PFSK-1 (cell line): ENCODE measurements around the gene IPO11.

ENCODE experiments used
- FOXP2 ChIP-seq: optimal IDR thresholded peaks from 2 replicates; pipeline ENCODE3; 2011; ENCODE audit warnings: borderline replicate concordance, control low read depth, inconsistent platforms; ENCODE audit not compliant: insufficient read depth; ENCODE audit errors: extremely low read length, extremely low read depth
- POLR2AphosphoS5 ChIP-seq: IDR thresholded peaks from 2 replicates; pipeline ENCODE4 v1.6.1; 2012; ENCODE audit warnings: low read depth, mild to moderate bottlenecking, control low read depth, low read length, moderate library complexity
- SIN3A ChIP-seq: IDR thresholded peaks from 2 replicates; pipeline ENCODE4 v1.6.1; 2012; ENCODE audit warnings: mild to moderate bottlenecking, low read length, moderate library complexity, borderline replicate concordance; ENCODE audit not compliant: insufficient read depth
- TAF1 ChIP-seq: IDR thresholded peaks from 2 replicates; pipeline ENCODE4 v1.6.1; 2012; ENCODE audit warnings: low read length, control low read depth, borderline replicate concordance; ENCODE audit not compliant: insufficient read depth
- TF ChIP-seq, protein P1 (sequence below), 2 experiments: IDR thresholded peaks; 2 replicates each; pipeline versions ENCODE4 v1.6.1 to v1.8.0; 2011 to 2012; ENCODE audit warnings: low read depth in 2 of 2, low read length in 2 of 2, control low read depth in 1 of 2, inconsistent platforms in 1 of 2, mild to moderate bottlenecking in 1 of 2, moderate library complexity in 1 of 2; ENCODE audit not compliant: insufficient read depth in 1 of 2

The IPO11 gene

DNA sequence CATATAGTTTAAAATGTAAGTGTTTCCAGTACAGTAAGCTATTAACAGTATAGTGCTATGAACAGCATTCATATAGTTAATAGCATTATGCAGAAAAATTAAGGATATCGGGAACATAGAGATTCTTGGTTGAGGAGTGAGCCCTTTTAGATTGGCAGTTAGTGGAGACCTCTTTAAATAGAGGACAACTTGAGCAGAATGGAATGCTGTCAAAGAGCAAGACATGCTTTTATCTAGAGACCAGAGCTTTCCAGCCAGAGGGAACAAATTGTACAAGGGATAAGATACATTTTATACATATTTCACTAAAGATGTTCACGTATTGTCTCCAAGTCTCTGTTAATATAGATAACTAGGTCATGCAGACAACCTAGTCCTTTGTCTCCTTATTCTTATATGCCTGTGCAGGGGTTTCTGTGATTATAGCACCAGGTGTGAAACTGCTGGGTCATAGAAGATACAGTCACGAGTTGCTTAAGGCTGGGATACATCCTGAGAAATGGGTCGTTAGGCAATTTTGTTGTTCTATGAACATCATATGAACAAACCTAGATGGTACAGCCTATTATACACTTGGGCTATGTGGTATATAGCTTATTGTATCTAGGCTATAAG lies 6.0 kb downstream of the IPO11 start:
- TF ChIP-seq, protein P1, sequence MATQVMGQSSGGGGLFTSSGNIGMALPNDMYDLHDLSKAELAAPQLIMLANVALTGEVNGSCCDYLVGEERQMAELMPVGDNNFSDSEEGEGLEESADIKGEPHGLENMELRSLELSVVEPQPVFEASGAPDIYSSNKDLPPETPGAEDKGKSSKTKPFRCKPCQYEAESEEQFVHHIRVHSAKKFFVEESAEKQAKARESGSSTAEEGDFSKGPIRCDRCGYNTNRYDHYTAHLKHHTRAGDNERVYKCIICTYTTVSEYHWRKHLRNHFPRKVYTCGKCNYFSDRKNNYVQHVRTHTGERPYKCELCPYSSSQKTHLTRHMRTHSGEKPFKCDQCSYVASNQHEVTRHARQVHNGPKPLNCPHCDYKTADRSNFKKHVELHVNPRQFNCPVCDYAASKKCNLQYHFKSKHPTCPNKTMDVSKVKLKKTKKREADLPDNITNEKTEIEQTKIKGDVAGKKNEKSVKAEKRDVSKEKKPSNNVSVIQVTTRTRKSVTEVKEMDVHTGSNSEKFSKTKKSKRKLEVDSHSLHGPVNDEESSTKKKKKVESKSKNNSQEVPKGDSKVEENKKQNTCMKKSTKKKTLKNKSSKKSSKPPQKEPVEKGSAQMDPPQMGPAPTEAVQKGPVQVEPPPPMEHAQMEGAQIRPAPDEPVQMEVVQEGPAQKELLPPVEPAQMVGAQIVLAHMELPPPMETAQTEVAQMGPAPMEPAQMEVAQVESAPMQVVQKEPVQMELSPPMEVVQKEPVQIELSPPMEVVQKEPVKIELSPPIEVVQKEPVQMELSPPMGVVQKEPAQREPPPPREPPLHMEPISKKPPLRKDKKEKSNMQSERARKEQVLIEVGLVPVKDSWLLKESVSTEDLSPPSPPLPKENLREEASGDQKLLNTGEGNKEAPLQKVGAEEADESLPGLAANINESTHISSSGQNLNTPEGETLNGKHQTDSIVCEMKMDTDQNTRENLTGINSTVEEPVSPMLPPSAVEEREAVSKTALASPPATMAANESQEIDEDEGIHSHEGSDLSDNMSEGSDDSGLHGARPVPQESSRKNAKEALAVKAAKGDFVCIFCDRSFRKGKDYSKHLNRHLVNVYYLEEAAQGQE (IDR thresholded peaks at IDR 0.05; ENCODE audit: insufficient read depth in 1 of 2, low read depth in 2 of 2, low read length in 2 of 2) = no peak
- no peak for TF ChIP-seq POLR2AphosphoS5
- TF ChIP-seq TAF1 = no peak
- no peak for TF ChIP-seq FOXP2
- TF ChIP-seq SIN3A = no peak

DNA sequence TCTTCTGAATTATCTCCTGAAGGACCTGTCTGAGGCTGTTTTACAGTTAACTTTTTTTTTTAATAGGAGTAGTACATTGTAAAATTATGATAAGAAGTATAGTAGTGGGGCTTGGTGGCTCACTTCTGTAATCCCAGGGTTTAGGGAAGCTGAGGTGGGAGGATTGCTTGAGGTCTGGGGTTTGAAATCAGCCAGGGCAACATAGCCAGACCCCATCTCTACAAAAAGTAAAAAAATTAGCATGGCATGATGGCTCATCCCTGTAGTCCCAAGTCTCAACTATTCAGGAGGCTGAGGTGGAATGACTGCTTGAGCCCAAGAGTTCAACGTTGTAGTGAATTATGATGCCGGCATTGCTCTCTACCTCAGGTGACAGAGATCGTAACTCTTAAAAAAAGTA lies 7.0 kb downstream of the IPO11 start:
- TF ChIP-seq TAF1 (no peak), FOXP2 (no peak), SIN3A (no peak), POLR2AphosphoS5 (no peak)
- TF ChIP-seq, protein P1 (IDR thresholded peaks at IDR 0.05; ENCODE audit: insufficient read depth in 1 of 2, low read depth in 2 of 2, low read length in 2 of 2) = no peak

DNA sequence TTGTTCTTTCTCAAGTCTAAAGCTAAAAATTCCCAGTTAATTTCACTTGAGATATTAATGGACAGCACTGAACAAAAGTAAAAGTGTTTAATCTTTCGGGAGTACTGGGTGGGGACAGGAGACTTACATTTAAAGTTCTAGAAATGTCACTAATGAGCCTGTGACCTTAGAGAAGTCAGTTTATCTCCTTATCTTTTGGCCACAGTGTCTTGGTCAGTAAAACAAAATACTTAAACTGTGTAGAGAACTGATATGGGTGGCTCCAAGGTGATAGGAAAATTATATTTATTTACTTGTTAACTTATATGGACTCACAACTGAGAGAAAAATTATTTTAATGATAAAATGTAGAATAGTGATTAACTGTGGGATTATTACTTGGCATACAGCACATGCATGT lies 8.9 kb downstream of the IPO11 start:
- no peak for TF ChIP-seq TAF1
- TF ChIP-seq FOXP2 = no peak
- TF ChIP-seq, protein P1 (IDR thresholded peaks at IDR 0.05; ENCODE audit: insufficient read depth in 1 of 2, low read depth in 2 of 2, low read length in 2 of 2) = no peak
- TF ChIP-seq POLR2AphosphoS5 = no peak
- TF ChIP-seq SIN3A = no peak

DNA sequence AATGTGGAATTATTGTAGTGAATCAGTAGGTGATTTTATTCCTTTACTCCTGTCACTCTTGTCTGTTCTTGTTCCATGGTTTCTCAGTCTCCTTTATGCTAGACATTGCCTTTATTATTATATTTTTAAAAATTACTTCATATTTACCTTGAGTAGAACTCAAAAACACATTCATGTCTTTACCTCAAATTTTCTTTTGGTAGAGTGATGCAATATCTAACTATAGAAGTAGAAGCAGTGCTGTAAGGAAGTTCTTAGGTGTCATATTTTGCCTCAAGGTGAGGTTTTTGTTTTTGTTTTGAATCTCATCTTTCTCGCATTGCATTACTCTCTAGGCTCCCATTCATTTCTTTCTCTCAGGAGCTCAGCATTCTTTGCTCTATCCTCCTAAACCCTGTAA lies 12.2 kb downstream of the IPO11 start:
- no peak for TF ChIP-seq FOXP2
- TF ChIP-seq, protein P1 (IDR thresholded peaks at IDR 0.05; ENCODE audit: insufficient read depth in 1 of 2, low read depth in 2 of 2, low read length in 2 of 2) = no peak
- no peak for TF ChIP-seq TAF1
- TF ChIP-seq POLR2AphosphoS5 = no peak
